ENCODE results near the gene RPS19BP1. TPM values are rescaled to one million over a fixed set of nuclear protein-coding genes. Genes with fewer than 3 reads are reported as not detected.

The RPS19BP1 gene
- total RNA-seq, 1 experiment from 2014 or later, result 80.4 TPM

- H3K4me2 ChIP-seq (ENCODE audit: low read length), result no peak overlapping the region
- peaks cover 10% of the 10 kb centered on the region; the same call in 1 of the 2 replicates for H3K27me3 ChIP-seq (ENCODE audit: insufficient read depth, low read length)
Measured at GRCh38 chr22:39556970-39557841, 24.7 kb upstream of the RPS19BP1 start.

More at GRCh38 chr22:39556970-39557841, 24.7 kb upstream of the RPS19BP1 start:
- H3K9me2 ChIP-seq (ENCODE audit: insufficient read depth), result no peaks in the 10 kb centered on the region
- BruUV-seq (replicated peaks), result no TSS peak
- no peaks in the 10 kb centered on the region for H3K79me2 ChIP-seq (ENCODE audit: insufficient read depth, low read length)
- H4K20me1 ChIP-seq (ENCODE audit: insufficient read depth), result no peaks in the 10 kb centered on the region
- ChIA-PET CTCF (no interaction called here), RAD21 (ENCODE audit: low non-redundant PET in 1 of 2, low total read pairs in 2 of 2, uncharacterized antibody in 2 of 2, unreplicated experiment in 2 of 2) (no interaction called here), POLR2A (no interaction called here)
- H2AFZ ChIP-seq (ENCODE audit: low read depth, low read length, poor library complexity, severe bottlenecking), result no peak overlapping the region
- ATAC-seq, result no peak
- H3K27ac ChIP-seq (ENCODE audit: low read depth, low read length), result no peak overlapping the region
- no peak overlapping the region for H3K9ac ChIP-seq (ENCODE audit: low read length)
- DNase-seq (ENCODE audit: low read depth, low spot score), result no peak
- H3K4me1 ChIP-seq (ENCODE audit: control insufficient read depth in 1 of 2, insufficient read depth in 2 of 2, low read length in 2 of 2), result peaks cover 0 to 8% of the 10 kb centered on the region in 2 experiments; a peak in 2 of 4 replicates
- no peak overlapping the region for H3K4me3 ChIP-seq (replicated peaks in 1 of 2; ENCODE audit: low read depth in 1 of 2, low read length in 2 of 2)
- no peaks in the 10 kb centered on the region for H3K9me3 ChIP-seq (ENCODE audit: control insufficient read depth in 1 of 2, insufficient read depth in 1 of 2, low read depth in 1 of 2, low read length in 2 of 2)
- no peaks in the 10 kb centered on the region for H3K36me3 ChIP-seq (ENCODE audit: control insufficient read depth in 1 of 2, insufficient read depth in 2 of 2, low read length in 2 of 2)
- intact Hi-C loops (cut with micrococcal nuclease), result no loop called here
- TF ChIP-seq SP1 (IDR thresholded peaks at IDR 0.05; ENCODE audit: low read depth) (no peak), SRF (IDR thresholded peaks at IDR 0.05; ENCODE audit: low read depth) (no peak), CTCF (IDR thresholded peaks at IDR 0.05 in 2 of 3, conservative IDR thresholded peaks at IDR 0.05 in 1 of 3; ENCODE audit: borderline replicate concordance in 1 of 3, insufficient read depth in 1 of 3, low read depth in 2 of 3, low read length in 2 of 3) (no peak), ZBTB33 (IDR thresholded peaks at IDR 0.05; ENCODE audit: extremely low read depth, insufficient replicate concordance, low read length) (no peak), RAD21 (IDR thresholded peaks at IDR 0.05; ENCODE audit: low read depth) (no peak), POLR2AphosphoS5 (IDR thresholded peaks at IDR 0.05; ENCODE audit: low read depth, low read length) (no peak), POLR2A (IDR thresholded peaks at IDR 0.05; ENCODE audit: borderline replicate concordance, extremely low read depth, insufficient read depth, insufficient read length) (no peak), SIN3A (IDR thresholded peaks at IDR 0.05; ENCODE audit: low read depth) (no peak), EZH2 (IDR thresholded peaks at IDR 0.05) (no peak), ZNF274 (IDR thresholded peaks at IDR 0.05; ENCODE audit: low read depth, low read length) (no peak), ELF1 (IDR thresholded peaks at IDR 0.05; ENCODE audit: borderline replicate concordance, low read depth) (no peak), EGR1 (IDR thresholded peaks at IDR 0.05; ENCODE audit: low read depth) (no peak)
